BLaER1 treated with 17β-estradiol and CSF1 and Interleukin-3, amounts not matched to agents 10 nM and 100 nM (cell line): ENCODE results near the gene PRSS33.

Experiments
- H3K27ac ChIP-seq, 11 experiments: shearing (Covaris generic); formaldehyde crosslinking; 2 replicates each; pipeline ENCODE4 v1.8.1; 2022
- H3K27me3 ChIP-seq, 11 experiments: shearing (Covaris generic); formaldehyde crosslinking; 2 replicates each; pipeline ENCODE4 v1.8.1; 2022
- H3K36me3 ChIP-seq, 11 experiments: shearing (Covaris generic); formaldehyde crosslinking; 2 replicates each; pipeline ENCODE4 v1.8.1; 2022
- H3K4me1 ChIP-seq, 10 experiments: shearing (Covaris generic); formaldehyde crosslinking; 2 replicates each; pipeline ENCODE4 v1.8.1; 2022
- H3K4me2 ChIP-seq, 11 experiments: shearing (Covaris generic); formaldehyde crosslinking; 2 replicates each; pipeline ENCODE4 v1.8.1; 2022
- H3K4me3 ChIP-seq, 10 experiments: shearing (Covaris generic); formaldehyde crosslinking; 2 replicates each; pipeline ENCODE4 v1.8.1; 2022
- H3K9ac ChIP-seq, 11 experiments: shearing (Covaris generic); formaldehyde crosslinking; 2 replicates each; pipeline ENCODE4 v1.8.1; 2022
- H3K9me3 ChIP-seq, 11 experiments: shearing (Covaris generic); formaldehyde crosslinking; replicated peaks in 1 of 11; 2 replicates each; pipeline ENCODE4 v1.8.1; 2022
- H4K20me1 ChIP-seq, 11 experiments: shearing (Covaris generic); formaldehyde crosslinking; 2 replicates each; pipeline ENCODE4 v1.8.1; 2022
- Cebpa-rat ChIP-seq, 11 experiments: shearing (Covaris generic); IDR thresholded peaks; 2 replicates each; pipeline ENCODE4 v1.8.1; 2022

The PRSS33 gene

DNA sequence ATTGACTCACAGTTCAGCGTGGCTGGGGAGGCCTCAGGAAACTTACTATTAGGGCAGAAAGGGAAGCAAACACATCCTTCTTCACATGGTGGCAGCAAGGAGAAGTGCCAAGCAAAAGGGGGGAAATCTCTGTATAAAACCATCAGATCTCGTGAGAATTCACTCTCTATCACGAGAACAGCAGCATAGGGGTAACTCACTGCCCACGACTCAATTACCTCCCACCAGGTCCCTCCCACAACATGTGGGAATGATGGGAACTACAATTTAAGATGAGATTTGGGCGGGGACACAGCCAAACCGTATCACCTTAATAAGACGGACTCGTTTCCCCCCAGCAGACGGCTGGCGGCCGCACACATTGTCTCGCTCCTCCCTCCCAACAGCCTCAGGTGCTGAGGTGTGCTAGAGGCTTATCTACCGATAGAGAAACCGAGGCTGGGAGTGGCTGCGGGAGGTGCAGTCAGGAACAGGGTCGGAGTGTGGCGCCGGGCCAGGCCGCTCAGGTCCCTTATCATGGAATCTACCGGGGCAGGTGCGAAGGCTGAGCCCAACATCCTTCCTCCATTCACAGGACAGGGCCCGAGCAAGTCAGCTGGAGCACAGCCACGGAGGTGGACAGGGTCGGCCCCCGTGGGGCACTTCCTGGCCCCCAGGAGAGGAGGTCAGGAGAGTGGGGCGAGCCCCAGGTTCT is 37.8 kb upstream of the PRSS33 start:
- Histone ChIP-seq H3K4me1 (peaks cover 10 to 20% (median 11%) of the 10 kb centered on the region in 10 experiments), H3K9ac (no peak overlapping the region), H3K27me3 (no peaks in the 10 kb centered on the region), H3K9me3 (no peaks in the 10 kb centered on the region), H3K4me3 (no peak overlapping the region), H4K20me1 (peaks cover 0 to 6% (median 0%) of the 10 kb centered on the region in 11 experiments; a peak in 2 of 22 replicates), H3K27ac (no peak overlapping the region), H3K4me2 (no peak overlapping the region), H3K36me3 (no peaks in the 10 kb centered on the region)
- no peak for TF ChIP-seq Cebpa-rat (IDR thresholded peaks at IDR 0.05)

DNA sequence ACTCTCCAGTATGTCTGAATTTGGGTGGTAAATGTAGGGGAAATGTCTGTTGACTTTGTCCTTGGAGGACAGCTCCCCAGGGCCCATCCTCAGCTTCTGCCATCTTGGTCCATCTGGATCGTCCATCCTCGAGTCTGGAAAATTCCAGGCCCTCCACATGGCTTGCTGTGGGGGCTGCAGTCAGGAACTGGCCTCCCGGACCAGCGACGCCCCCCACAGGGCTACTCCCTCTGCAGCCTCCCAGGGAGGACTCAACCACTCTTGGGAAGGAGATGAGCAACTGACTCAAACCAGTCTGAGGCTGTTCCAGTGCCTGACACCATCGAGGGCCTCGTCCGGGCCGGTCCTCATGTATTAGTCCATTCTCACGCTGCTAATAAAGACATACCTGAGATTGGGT is 37.3 kb upstream of the PRSS33 start:
- peaks cover 4 to 14% (median 6%) of the 10 kb centered on the region in 10 experiments for H3K4me1 ChIP-seq
- no peaks in the 10 kb centered on the region for H3K36me3 ChIP-seq
- H3K27me3 ChIP-seq: no peaks in the 10 kb centered on the region
- H4K20me1 ChIP-seq: peaks cover 0 to 6% (median 0%) of the 10 kb centered on the region in 11 experiments; a peak in 2 of 22 replicates
- no peak overlapping the region for H3K9ac ChIP-seq
- H3K4me3 ChIP-seq: no peak overlapping the region
- no peak for TF ChIP-seq Cebpa-rat (IDR thresholded peaks at IDR 0.05)
- no peaks in the 10 kb centered on the region for H3K9me3 ChIP-seq
- no peak overlapping the region for H3K27ac ChIP-seq
- H3K4me2 ChIP-seq: no peak overlapping the region

DNA sequence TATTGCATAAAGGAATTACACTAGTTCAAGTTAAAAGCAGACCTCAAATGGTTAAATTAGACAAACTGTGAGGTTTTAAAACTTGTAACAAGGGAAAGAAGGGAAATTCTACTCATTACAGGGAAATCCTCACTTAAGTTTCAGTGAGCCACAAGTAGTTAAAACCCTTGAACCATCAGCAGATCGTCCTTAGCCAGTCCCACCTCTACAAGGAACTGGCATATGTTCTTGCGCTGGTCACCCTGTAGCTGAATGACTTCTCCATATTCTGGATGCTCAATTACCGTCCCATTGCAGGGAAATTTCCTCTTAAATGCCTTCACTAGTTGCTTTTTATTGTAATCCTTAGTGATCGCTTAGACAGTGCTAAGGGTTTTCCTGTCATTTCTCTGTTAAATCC is 35.1 kb upstream of the PRSS33 start:
- Histone ChIP-seq H3K9ac (no peak overlapping the region), H3K27ac (no peak overlapping the region), H4K20me1 (no peaks in the 10 kb centered on the region; a peak in 1 of 22 replicates), H3K4me2 (no peak overlapping the region), H3K36me3 (no peaks in the 10 kb centered on the region), H3K4me1 (peaks cover 0 to 9% (median 2%) of the 10 kb centered on the region in 10 experiments; a peak in 7 of 20 replicates), H3K4me3 (no peak overlapping the region), H3K27me3 (no peaks in the 10 kb centered on the region), H3K9me3 (no peaks in the 10 kb centered on the region)
- TF ChIP-seq Cebpa-rat (IDR thresholded peaks at IDR 0.05): no peak

DNA sequence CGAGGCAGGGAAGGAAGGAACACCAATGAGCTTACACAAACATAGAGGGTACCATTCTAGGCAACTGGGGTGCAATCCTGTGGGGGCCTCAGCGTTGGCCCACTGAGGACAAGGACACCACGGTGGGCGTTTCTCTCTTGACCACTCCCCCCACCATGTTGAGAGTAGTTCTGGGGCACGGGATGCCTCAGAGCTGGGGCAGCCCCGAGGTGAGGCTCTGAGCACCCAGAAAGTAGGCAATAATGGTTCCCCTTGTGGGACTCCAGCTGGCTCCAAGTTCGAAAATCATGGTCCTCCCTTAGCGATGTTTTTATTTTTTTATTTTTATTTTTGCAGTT is 34.8 kb upstream of the PRSS33 start:
- Histone ChIP-seq H3K9ac (no peak overlapping the region), H3K27ac (no peak overlapping the region), H3K36me3 (no peaks in the 10 kb centered on the region), H3K27me3 (no peaks in the 10 kb centered on the region), H4K20me1 (no peaks in the 10 kb centered on the region; a peak in 1 of 22 replicates), H3K4me3 (no peak overlapping the region), H3K4me1 (peaks cover 0 to 9% (median 2%) of the 10 kb centered on the region in 10 experiments; a peak in 7 of 20 replicates), H3K4me2 (no peak overlapping the region), H3K9me3 (no peaks in the 10 kb centered on the region)
- TF ChIP-seq Cebpa-rat (IDR thresholded peaks at IDR 0.05): no peak

DNA sequence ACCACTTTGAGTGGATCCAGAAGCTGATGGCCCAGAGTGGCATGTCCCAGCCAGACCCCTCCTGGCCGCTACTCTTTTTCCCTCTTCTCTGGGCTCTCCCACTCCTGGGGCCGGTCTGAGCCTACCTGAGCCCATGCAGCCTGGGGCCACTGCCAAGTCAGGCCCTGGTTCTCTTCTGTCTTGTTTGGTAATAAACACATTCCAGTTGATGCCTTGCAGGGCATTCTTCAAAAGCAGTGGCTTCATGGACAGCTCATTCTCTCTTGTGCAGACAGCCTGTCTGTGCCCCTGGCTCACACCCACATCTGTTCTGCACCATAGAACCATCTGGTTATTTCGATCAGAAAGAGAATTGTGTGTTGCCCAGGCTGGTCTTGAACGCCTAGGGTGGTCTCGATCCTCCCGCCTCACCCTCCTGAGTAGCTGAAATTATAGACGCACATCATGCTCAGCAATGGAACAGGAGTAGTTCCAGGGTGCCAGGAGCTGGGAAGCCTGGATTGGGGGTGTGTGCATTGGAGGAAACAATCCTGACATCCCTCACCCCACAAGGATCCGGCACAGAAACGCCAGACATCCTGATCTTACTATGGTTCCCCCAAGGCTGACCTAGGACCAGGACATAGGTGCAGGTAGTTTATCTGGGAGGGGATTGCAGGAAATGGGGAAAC is 34.3 kb upstream of the PRSS33 start:
- H3K9ac ChIP-seq: no peak overlapping the region
- H3K4me3 ChIP-seq: no peak overlapping the region
- peaks cover 2 to 12% (median 5%) of the 10 kb centered on the region in 10 experiments; a peak in 17 of 20 replicates for H3K4me1 ChIP-seq
- H3K4me2 ChIP-seq: no peak overlapping the region
- no peak for TF ChIP-seq Cebpa-rat (IDR thresholded peaks at IDR 0.05)
- H3K36me3 ChIP-seq: no peaks in the 10 kb centered on the region
- H4K20me1 ChIP-seq: no peaks in the 10 kb centered on the region; a peak in 1 of 22 replicates
- no peaks in the 10 kb centered on the region for H3K9me3 ChIP-seq
- no peak overlapping the region for H3K27ac ChIP-seq
- H3K27me3 ChIP-seq: no peaks in the 10 kb centered on the region

DNA sequence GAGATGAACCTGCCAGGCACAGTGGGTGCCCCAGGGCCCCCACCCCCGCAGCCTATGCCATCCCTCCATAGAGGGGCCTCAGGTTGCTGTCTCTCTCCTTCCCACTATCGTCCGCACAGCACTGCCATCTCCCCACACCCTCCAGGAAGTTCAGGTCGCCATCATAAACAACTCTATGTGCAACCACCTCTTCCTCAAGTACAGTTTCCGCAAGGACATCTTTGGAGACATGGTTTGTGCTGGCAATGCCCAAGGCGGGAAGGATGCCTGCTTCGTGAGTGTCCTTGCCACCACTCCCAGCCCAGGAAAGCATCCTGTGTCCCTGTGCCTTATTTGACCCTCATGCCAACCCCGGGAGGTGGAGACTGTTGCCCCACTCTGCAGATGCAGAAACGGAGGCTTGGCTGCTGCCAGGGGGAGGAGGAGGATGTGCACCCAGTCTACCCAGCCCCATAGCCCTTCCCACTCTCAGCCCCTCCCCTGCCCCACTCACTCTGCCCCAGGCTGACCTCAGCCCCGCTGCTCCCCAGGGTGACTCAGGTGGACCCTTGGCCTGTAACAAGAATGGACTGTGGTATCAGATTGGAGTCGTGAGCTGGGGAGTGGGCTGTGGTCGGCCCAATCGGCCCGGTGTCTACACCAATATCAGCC is 33.6 kb upstream of the PRSS33 start:
- Histone ChIP-seq H3K9ac (no peak overlapping the region), H3K36me3 (no peaks in the 10 kb centered on the region), H3K4me2 (no peak overlapping the region), H4K20me1 (no peaks in the 10 kb centered on the region; a peak in 1 of 22 replicates), H3K9me3 (no peaks in the 10 kb centered on the region), H3K4me1 (peaks cover 8 to 19% (median 11%) of the 10 kb centered on the region in 10 experiments; a peak in 17 of 20 replicates), H3K4me3 (no peak overlapping the region), H3K27me3 (no peaks in the 10 kb centered on the region), H3K27ac (no peak overlapping the region)
- no peak for TF ChIP-seq Cebpa-rat (IDR thresholded peaks at IDR 0.05)

DNA sequence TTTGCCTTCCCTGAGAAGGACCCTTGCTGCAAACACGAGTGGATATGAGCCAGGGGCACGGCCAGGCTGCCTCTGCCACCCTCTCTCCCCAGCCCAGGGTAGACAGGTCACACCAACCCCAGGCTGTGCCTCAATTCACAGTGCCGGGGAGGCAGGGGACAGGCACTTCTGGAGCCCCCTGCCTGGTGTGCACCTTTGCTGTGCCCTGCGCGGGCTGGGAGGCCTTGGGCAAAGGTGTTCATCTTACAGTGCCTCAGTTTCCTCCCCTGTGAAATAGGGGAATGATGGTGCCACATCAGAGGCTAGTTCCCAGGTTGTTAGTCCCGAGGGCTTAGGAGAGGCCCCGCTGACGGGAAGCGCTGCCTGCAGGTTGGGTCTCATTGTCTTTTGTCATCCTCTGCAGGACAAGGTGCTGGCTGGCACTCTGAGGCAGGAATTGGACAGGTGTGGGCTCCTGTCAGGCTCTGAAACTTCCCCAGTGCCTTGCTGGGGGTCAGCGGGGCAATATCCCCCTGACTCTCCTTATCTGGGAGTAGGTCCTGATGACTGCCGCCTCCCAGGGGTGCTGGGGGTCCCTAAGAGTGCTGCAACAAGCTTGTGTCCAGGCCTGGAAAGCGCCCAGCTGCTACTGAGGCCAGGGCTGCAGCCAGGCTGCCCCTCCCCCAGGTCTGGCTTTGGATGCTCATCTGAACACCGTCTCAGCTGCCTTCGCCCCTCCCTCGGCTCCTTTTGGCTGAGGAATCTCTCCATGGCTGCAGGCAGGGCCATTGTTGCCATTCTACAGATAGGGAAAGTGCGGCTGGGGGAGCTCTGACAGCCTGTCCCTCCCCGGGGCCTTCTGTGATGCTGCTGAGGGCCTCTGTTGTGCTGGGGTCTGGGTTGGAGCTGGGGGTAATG is 32.8 kb upstream of the PRSS33 start:
- Histone ChIP-seq H3K4me3 (no peak overlapping the region), H3K36me3 (no peaks in the 10 kb centered on the region), H3K9me3 (no peaks in the 10 kb centered on the region), H3K4me2 (no peak overlapping the region), H3K9ac (no peak overlapping the region), H3K27ac (no peak overlapping the region), H3K4me1 (peaks cover 8 to 22% (median 15%) of the 10 kb centered on the region in 10 experiments; a peak in 17 of 20 replicates), H4K20me1 (no peaks in the 10 kb centered on the region; a peak in 1 of 22 replicates), H3K27me3 (no peaks in the 10 kb centered on the region)
- TF ChIP-seq Cebpa-rat (IDR thresholded peaks at IDR 0.05): no peak

DNA sequence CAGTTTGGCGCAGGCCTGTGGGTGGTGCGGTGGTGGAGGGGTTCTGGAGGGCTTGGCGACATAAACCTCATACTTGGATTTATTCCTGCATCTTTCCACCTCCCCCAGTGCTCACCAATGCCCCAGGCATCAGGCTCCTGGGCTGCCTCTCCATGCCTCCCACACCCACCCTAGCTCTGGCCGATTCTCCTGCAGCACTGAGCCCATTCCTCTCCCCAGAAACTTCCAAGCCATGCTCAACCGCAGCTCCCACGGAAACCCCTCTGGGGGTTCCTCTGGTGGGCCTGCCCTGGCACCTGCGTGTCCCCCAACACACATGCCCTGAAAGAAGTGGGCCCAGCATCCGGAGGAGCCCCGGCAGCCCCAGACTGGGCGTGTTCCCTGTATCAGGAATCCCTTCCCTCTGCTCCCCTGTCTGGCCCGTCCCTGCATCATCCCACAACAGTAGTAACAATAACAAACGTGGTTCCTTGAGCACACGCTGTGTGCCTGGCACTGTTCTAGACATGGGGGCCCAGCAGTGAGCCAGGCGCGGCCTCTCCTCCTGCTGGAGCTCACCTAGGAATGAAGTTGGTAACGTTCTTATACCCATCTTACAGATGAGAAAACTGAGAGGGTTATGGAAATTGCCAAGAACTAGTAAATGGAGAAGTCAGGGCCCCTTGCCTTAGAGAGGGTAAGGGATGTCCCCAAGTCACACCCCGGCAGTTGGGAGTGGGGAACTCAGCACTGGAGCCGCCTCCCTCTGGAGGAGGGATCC is 32.0 kb upstream of the PRSS33 start:
- no peaks in the 10 kb centered on the region; a peak in 1 of 22 replicates for H4K20me1 ChIP-seq
- no peak overlapping the region; a peak in 1 of 22 replicates for H3K9ac ChIP-seq
- no peak overlapping the region for H3K4me2 ChIP-seq
- H3K36me3 ChIP-seq: no peaks in the 10 kb centered on the region
- no peaks in the 10 kb centered on the region for H3K27me3 ChIP-seq
- no peak overlapping the region for H3K27ac ChIP-seq
- H3K4me3 ChIP-seq: no peak overlapping the region
- no peaks in the 10 kb centered on the region for H3K9me3 ChIP-seq
- TF ChIP-seq Cebpa-rat (IDR thresholded peaks at IDR 0.05): no peak
- peaks cover 8 to 28% (median 19%) of the 10 kb centered on the region in 10 experiments; a peak in 17 of 20 replicates for H3K4me1 ChIP-seq
